Osteocyte (in vitro differentiated cells): ENCODE data around the gene SYNDIG1. TPM values are rescaled to one million over a fixed set of nuclear protein-coding genes. Genes with fewer than 3 reads are reported as not detected.
"Not testable (repeated sequence)": the region's sequence is repeated elsewhere in the genome, so short reads cannot be mapped to it uniquely, and the experiment has no call there.

Source experiments
- DNase-seq: peaks from one replicate; pipeline ENCODE4 v3.0.0; 2021; ENCODE audit warnings: mixed read lengths; ENCODE audit not compliant: unreplicated experiment; ENCODE audit errors: extremely low spot score
- H3K27ac Mint-ChIP-seq: one replicate; pipeline ENCODE4 v1.8.0; 2021; ENCODE audit warnings: mild to moderate bottlenecking, mixed read lengths; ENCODE audit not compliant: unreplicated experiment
- H3K27me3 Mint-ChIP-seq: one replicate; pipeline ENCODE4 v1.8.0; 2021; ENCODE audit warnings: mixed read lengths; ENCODE audit not compliant: unreplicated experiment
- H3K36me3 Mint-ChIP-seq: one replicate; pipeline ENCODE4 v1.8.0; 2021; ENCODE audit warnings: mixed read lengths; ENCODE audit not compliant: unreplicated experiment
- H3K4me1 Mint-ChIP-seq: one replicate; pipeline ENCODE4 v1.8.0; 2021; ENCODE audit warnings: mixed read lengths; ENCODE audit not compliant: unreplicated experiment
- H3K4me3 Mint-ChIP-seq: one replicate; pipeline ENCODE4 v1.8.0; 2021; ENCODE audit warnings: mild to moderate bottlenecking, moderate library complexity, mixed read lengths; ENCODE audit not compliant: unreplicated experiment
- H3K9me3 Mint-ChIP-seq: one replicate; pipeline ENCODE4 v1.8.0; 2021; ENCODE audit warnings: mixed read lengths; ENCODE audit not compliant: unreplicated experiment
- total RNA-seq: library from RNA; stranded (reverse); gene quantifications from 2 replicates; pipeline ENCODE4 v1.2.1, GENCODE V29; 2021
- TF ChIP-seq, protein P1 (sequence below): fragments of 200-600 bp; sonication (generic); IDR thresholded peaks from 2 replicates; pipeline ENCODE4 v1.5.0; 2021; ENCODE audit warnings: antibody characterized with exemption, mild to moderate bottlenecking, moderate library complexity

The SYNDIG1 gene
- total RNA-seq, 1 donor from 2014 or later = 0.40 TPM

GRCh38 chr20:24620937-24621519, 151.6 kb downstream of the SYNDIG1 start:
- TF ChIP-seq, protein P1, sequence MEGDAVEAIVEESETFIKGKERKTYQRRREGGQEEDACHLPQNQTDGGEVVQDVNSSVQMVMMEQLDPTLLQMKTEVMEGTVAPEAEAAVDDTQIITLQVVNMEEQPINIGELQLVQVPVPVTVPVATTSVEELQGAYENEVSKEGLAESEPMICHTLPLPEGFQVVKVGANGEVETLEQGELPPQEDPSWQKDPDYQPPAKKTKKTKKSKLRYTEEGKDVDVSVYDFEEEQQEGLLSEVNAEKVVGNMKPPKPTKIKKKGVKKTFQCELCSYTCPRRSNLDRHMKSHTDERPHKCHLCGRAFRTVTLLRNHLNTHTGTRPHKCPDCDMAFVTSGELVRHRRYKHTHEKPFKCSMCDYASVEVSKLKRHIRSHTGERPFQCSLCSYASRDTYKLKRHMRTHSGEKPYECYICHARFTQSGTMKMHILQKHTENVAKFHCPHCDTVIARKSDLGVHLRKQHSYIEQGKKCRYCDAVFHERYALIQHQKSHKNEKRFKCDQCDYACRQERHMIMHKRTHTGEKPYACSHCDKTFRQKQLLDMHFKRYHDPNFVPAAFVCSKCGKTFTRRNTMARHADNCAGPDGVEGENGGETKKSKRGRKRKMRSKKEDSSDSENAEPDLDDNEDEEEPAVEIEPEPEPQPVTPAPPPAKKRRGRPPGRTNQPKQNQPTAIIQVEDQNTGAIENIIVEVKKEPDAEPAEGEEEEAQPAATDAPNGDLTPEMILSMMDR = no peak
- no peak overlapping the region for H3K27ac Mint-ChIP-seq
- H3K4me1 Mint-ChIP-seq = no peaks in the 10 kb centered on the region
- no peaks in the 10 kb centered on the region for H3K36me3 Mint-ChIP-seq
- no peak overlapping the region for H3K4me3 Mint-ChIP-seq
- no peak for DNase-seq
- H3K9me3 Mint-ChIP-seq = no peaks in the 10 kb centered on the region
- peaks cover 22% of the 10 kb centered on the region for H3K27me3 Mint-ChIP-seq

GRCh38 chr20:24622856-24623255, 153.4 kb downstream of the SYNDIG1 start:
- Mint-ChIP-seq H3K4me1 (no peaks in the 10 kb centered on the region), H3K4me3 (no peak overlapping the region), H3K27me3 (peaks cover 22% of the 10 kb centered on the region), H3K27ac (no peak overlapping the region), H3K36me3 (no peaks in the 10 kb centered on the region), H3K9me3 (no peaks in the 10 kb centered on the region)
- TF ChIP-seq, protein P1 = no peak
- DNase-seq = no peak

- not testable (repeated sequence) for H3K4me3 Mint-ChIP-seq, H3K4me1 Mint-ChIP-seq, H3K36me3 Mint-ChIP-seq, H3K27ac Mint-ChIP-seq, H3K9me3 Mint-ChIP-seq
- peaks cover 13% of the 10 kb centered on the region for H3K27me3 Mint-ChIP-seq
- DNase-seq = peak; percentile 74
Observed at GRCh38 chr20:24626141-24626540, 156.7 kb downstream of the SYNDIG1 start.

GRCh38 chr20:24627291-24627690, 157.9 kb downstream of the SYNDIG1 start:
- H3K36me3 Mint-ChIP-seq = no peaks in the 10 kb centered on the region
- DNase-seq = no peak
- H3K4me3 Mint-ChIP-seq = no peak overlapping the region
- H3K27ac Mint-ChIP-seq = no peak overlapping the region
- TF ChIP-seq, protein P1 = no peak
- H3K4me1 Mint-ChIP-seq = no peaks in the 10 kb centered on the region
- no peaks in the 10 kb centered on the region for H3K9me3 Mint-ChIP-seq
- peaks cover 11% of the 10 kb centered on the region for H3K27me3 Mint-ChIP-seq

GRCh38 chr20:24627926-24628325, 158.5 kb downstream of the SYNDIG1 start:
- Mint-ChIP-seq H3K9me3 (no peaks in the 10 kb centered on the region), H3K27me3 (peaks cover 6% of the 10 kb centered on the region), H3K27ac (no peak overlapping the region), H3K4me3 (no peak overlapping the region), H3K36me3 (no peaks in the 10 kb centered on the region), H3K4me1 (no peaks in the 10 kb centered on the region)
- TF ChIP-seq, protein P1 = no peak
- DNase-seq = no peak

GRCh38 chr20:24628985-24629384, 159.6 kb downstream of the SYNDIG1 start:
- no peak overlapping the region for H3K27ac Mint-ChIP-seq

More at GRCh38 chr20:24628985-24629384, 159.6 kb downstream of the SYNDIG1 start:
- peaks cover 3% of the 10 kb centered on the region for H3K27me3 Mint-ChIP-seq
- H3K36me3 Mint-ChIP-seq = no peaks in the 10 kb centered on the region
- TF ChIP-seq, protein P1 = no peak
- DNase-seq = no peak
- no peaks in the 10 kb centered on the region for H3K9me3 Mint-ChIP-seq
- no peaks in the 10 kb centered on the region for H3K4me1 Mint-ChIP-seq
- no peak overlapping the region for H3K4me3 Mint-ChIP-seq
